Measurements from ENCODE around the gene PRM1. TPM values are rescaled to one million over a fixed set of nuclear protein-coding genes. Genes with fewer than 3 reads are reported as not detected.
A peak's percentile ranks its signal among the peaks of the same experiment; 100 is the strongest.

PRM1 gene
- total and polyA plus RNA-seq, 2 of the 13 experiments (the other 11 are each of a cell fraction or from before 2014, with no cell fraction given) = not detected

DNA sequence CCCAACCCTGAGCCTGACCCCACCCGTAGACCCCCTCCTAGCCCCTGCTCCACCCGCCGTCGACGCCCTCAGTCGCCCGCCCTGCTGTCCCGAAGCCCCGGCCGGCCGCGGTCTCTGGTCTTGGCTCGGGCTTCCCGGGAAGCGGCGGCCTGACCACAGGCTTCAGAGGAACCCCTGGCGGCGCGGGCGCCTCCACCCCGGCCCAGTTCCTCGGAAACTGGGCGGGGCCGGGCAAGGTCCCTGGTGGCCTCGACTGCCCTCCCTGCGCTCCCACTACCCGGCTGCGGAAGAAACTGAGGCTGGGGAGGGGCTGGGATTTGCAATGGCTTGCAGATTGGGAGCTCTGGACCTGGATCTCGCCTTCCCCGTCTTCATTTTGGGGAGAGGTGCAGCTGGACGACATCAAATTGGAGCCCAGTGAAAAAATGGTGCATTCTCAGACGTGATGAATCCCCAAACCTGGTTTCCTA, 24.4 kb downstream of the PRM1 start (continued):
- TF ChIP-seq JDP2 (CRISPR knock-in tag; IDR thresholded peaks at IDR 0.05; ENCODE audit: borderline replicate concordance) (no peak), HMGA1 (CRISPR knock-in tag; conservative IDR thresholded peaks at IDR 0.05) (no peak), ELF3 (CRISPR knock-in tag; IDR thresholded peaks at IDR 0.05) (no peak), PCBP2 (optimal IDR thresholded peaks at IDR 0.05; ENCODE audit: low read depth, low read length, poor library complexity, severe bottlenecking) (peak; percentile 15), ZNF383 (CRISPR knock-in tag; IDR thresholded peaks at IDR 0.05; ENCODE audit: borderline replicate concordance) (peak; percentile 76; the same call in 1 of the 2 replicates), ZNF235 (CRISPR knock-in tag; IDR thresholded peaks at IDR 0.05; ENCODE audit: borderline replicate concordance) (0 out of 2 replicates have a peak, but pooled peaks have one; percentile 71), HNF1B (CRISPR knock-in tag; IDR thresholded peaks at IDR 0.05) (peak; percentile 57; the same call in 1 of the 2 replicates), ZNF234 (CRISPR knock-in tag; conservative IDR thresholded peaks at IDR 0.05) (peak; percentile 7), ZNF589 (CRISPR knock-in tag; conservative IDR thresholded peaks at IDR 0.05) (peak; percentile 11; the same call in 1 of the 2 replicates), ZNF672 (CRISPR knock-in tag; IDR thresholded peaks at IDR 0.05) (no peak), ZNF768 (CRISPR knock-in tag; IDR thresholded peaks at IDR 0.05) (0 out of 2 replicates have a peak, but pooled peaks have one; percentile 49), CBX1 (IDR thresholded peaks at IDR 0.05; ENCODE audit: low read depth) (no peak), ARNT2 (CRISPR knock-in tag; IDR thresholded peaks at IDR 0.05; ENCODE audit: low read depth) (no peak), ZNF746 (CRISPR knock-in tag; IDR thresholded peaks at IDR 0.05) (0 out of 2 replicates have a peak, but pooled peaks have one; percentile 6), STAT5B (CRISPR knock-in tag; IDR thresholded peaks at IDR 0.05) (0 out of 2 replicates have a peak, but pooled peaks have one; percentile 19), ASH2L (IDR thresholded peaks at IDR 0.05; ENCODE audit: insufficient read length, low read depth, low read length) (no peak), ZBTB42 (CRISPR knock-in tag; IDR thresholded peaks at IDR 0.05) (no peak; the same call in 1 of the 2 replicates), ZNF547 (CRISPR knock-in tag; IDR thresholded peaks at IDR 0.05) (0 out of 2 replicates have a peak, but pooled peaks have one; percentile 34), ZNF670 (CRISPR knock-in tag; IDR thresholded peaks at IDR 0.05; ENCODE audit: borderline replicate concordance) (peak; percentile 99), CBX2 (IDR thresholded peaks at IDR 0.05; ENCODE audit: low read depth, low read length) (no peak), CBX2 (CRISPR knock-in tag; IDR thresholded peaks at IDR 0.05; ENCODE audit: low read depth) (no peak), ZFP82 (CRISPR knock-in tag; IDR thresholded peaks at IDR 0.05; ENCODE audit: borderline replicate concordance) (peak; percentile 97), ZNF713 (CRISPR knock-in tag; IDR thresholded peaks at IDR 0.05) (no peak), RBM39 (IDR thresholded peaks at IDR 0.05; ENCODE audit: low read depth, low read length, poor library complexity, severe bottlenecking) (peak; percentile 80), ZKSCAN8 (CRISPR knock-in tag; IDR thresholded peaks at IDR 0.05; ENCODE audit: borderline replicate concordance) (no peak), NCOA1 (CRISPR knock-in tag; IDR thresholded peaks at IDR 0.05) (no peak), PHF21A (CRISPR knock-in tag; IDR thresholded peaks at IDR 0.05) (no peak)
- TF ChIP-seq, protein P1, sequence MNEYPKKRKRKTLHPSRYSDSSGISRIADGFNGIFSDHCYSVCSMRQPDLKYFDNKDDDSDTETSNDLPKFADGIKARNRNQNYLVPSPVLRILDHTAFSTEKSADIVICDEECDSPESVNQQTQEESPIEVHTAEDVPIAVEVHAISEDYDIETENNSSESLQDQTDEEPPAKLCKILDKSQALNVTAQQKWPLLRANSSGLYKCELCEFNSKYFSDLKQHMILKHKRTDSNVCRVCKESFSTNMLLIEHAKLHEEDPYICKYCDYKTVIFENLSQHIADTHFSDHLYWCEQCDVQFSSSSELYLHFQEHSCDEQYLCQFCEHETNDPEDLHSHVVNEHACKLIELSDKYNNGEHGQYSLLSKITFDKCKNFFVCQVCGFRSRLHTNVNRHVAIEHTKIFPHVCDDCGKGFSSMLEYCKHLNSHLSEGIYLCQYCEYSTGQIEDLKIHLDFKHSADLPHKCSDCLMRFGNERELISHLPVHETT (CRISPR knock-in tag; conservative IDR thresholded peaks at IDR 0.05) = no peak
- TF ChIP-seq, protein P2, sequence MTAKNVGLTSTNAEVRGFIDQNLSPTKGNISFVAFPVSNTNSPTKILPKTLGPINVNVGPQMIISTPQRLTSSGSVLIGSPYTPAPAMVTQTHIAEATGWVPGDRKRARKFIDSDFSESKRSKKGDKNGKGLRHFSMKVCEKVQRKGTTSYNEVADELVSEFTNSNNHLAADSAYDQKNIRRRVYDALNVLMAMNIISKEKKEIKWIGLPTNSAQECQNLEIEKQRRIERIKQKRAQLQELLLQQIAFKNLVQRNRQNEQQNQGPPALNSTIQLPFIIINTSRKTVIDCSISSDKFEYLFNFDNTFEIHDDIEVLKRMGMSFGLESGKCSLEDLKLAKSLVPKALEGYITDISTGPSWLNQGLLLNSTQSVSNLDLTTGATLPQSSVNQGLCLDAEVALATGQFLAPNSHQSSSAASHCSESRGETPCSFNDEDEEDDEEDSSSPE (CRISPR knock-in tag; IDR thresholded peaks at IDR 0.05) = no peak
